Stimulated activated naive B cell treated with anti-CD40 and anti-IgM and Interleukin-4, amounts not matched to agents 10 μg/mL and 1 μg/mL and 100 μg/mL, for 72 hours (primary cell): ENCODE data around the gene PRMT6.
"Not testable (repeated sequence)": the region's sequence is repeated elsewhere in the genome, so short reads cannot be mapped to it uniquely, and the experiment has no call there.

Source experiments
- ATAC-seq, 2 donors: fragments of 150-1000 bp; cut with Tn5 transposase; replicated peaks; 2 replicates each; pipeline ENCODE4 v1.10.0; 2021; ENCODE audit warnings: moderate library complexity in 1 of 2
- DNase-seq: peaks from one replicate; pipeline ENCODE4 v3.0.0; 2021
- H3K27ac Mint-ChIP-seq: one replicate; pipeline ENCODE4 v1.8.0; 2022; ENCODE audit warnings: mild to moderate bottlenecking, mixed read lengths
- H3K27me3 Mint-ChIP-seq, 2 donors: one replicate each; pipeline ENCODE4 v1.8.0; 2022; ENCODE audit warnings: mixed read lengths in 2 of 2
- H3K36me3 Mint-ChIP-seq, 2 donors: one replicate each; pipeline ENCODE4 v1.8.0; 2022; ENCODE audit warnings: mixed read lengths in 2 of 2, mild to moderate bottlenecking in 1 of 2
- H3K4me1 Mint-ChIP-seq, 2 donors: one replicate each; pipeline ENCODE4 v1.8.0; 2022; ENCODE audit warnings: mixed read lengths in 2 of 2, mild to moderate bottlenecking in 1 of 2
- H3K4me3 Mint-ChIP-seq, 2 donors: one replicate each; pipeline ENCODE4 v1.8.0; 2022; ENCODE audit warnings: mild to moderate bottlenecking in 2 of 2, mixed read lengths in 2 of 2, moderate library complexity in 1 of 2
- H3K9me3 Mint-ChIP-seq, 2 donors: one replicate each; pipeline ENCODE4 v1.8.0; 2022; ENCODE audit warnings: mixed read lengths in 2 of 2, mild to moderate bottlenecking in 1 of 2

PRMT6 gene

GRCh38 chr1:107058245-107059032 lies 2.0 kb downstream of the PRMT6 start:
- ATAC-seq (no peak), DNase-seq (no peak)
- peaks cover 11 to 27% of the 10 kb centered on the region in 2 donors for H3K4me1 Mint-ChIP-seq
- H3K27ac Mint-ChIP-seq: no peak overlapping the region
- H3K4me3 Mint-ChIP-seq: peak overlapping the region; percentile 98 to 99
- H3K36me3 Mint-ChIP-seq: peaks cover 11 to 35% of the 10 kb centered on the region in 2 donors
- H3K9me3 Mint-ChIP-seq: no peaks in the 10 kb centered on the region
- H3K27me3 Mint-ChIP-seq: no peaks in the 10 kb centered on the region

DNA sequence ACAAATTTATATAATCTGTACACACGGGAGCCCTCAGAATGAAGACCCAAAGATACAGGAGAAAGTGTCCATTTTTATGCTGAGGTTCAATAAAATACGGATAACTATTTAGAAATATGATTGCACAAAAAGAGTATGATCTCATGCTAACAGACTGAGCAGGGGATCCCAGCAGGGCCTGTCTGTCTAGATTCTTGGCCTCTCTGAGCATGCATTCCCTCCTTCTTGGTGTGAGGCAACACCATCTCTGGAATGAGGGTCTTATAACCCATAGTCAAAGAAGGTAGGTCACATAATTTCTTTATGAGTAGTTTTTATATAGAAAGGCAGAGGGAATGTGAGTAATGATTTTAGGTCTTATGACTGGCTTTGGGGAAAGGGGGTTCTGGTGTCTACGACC lies 5.4 kb downstream of the PRMT6 start:
- Mint-ChIP-seq H3K4me3 (no peak overlapping the region), H3K27ac (no peak overlapping the region), H3K9me3 (no peaks in the 10 kb centered on the region), H3K27me3 (no peaks in the 10 kb centered on the region), H3K4me1 (peaks cover 11 to 19% of the 10 kb centered on the region in 2 donors), H3K36me3 (peaks cover 7 to 31% of the 10 kb centered on the region in 2 donors)
- DNase-seq (no peak), ATAC-seq (no peak)

DNA sequence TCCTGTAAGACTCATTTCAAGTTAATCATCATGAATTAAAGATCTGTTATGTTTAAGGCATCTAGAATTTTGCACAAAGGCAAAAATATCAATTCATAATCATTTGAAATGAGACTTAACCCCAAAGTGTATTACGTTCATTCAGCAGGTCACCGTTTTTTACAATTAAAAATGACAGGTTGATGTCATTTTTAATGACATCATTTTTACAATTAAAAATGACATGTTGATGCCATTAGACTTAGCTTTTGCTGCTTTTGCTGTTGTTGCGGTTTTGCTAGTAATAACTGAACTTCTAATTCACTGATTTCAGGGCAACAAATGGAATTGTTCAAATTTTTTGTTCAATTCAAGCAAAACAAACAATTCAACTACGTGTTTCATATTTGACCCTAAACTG lies 17.0 kb downstream of the PRMT6 start:
- no peak overlapping the region for H3K27ac Mint-ChIP-seq
- DNase-seq (no peak), ATAC-seq (no peak)
- no peak overlapping the region for H3K4me3 Mint-ChIP-seq
- no peaks in the 10 kb centered on the region for H3K36me3 Mint-ChIP-seq
- no peaks in the 10 kb centered on the region for H3K4me1 Mint-ChIP-seq
- peaks cover 0 to 1% of the 10 kb centered on the region in 2 donors for H3K9me3 Mint-ChIP-seq
- peaks cover 10 to 25% of the 10 kb centered on the region in 2 donors for H3K27me3 Mint-ChIP-seq

DNA sequence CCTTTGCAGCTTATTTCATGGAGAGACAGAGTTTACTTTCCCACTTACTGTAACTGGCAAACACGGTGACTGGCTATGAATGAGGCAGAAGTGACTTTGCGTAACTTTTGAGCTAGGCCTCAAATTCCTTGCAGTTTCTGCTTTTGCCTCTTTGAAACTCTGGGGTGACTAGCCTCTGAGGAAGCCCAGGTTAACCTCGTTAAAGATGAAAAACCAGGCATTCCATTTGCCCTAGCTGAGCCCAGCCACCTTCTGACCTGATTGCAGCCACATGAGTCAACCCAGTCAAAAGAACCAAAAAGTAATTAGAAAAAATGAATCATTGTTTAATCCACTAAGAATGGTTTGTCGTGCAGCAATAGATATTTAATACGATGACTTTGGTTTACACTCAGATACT lies 20.4 kb downstream of the PRMT6 start:
- H3K36me3 Mint-ChIP-seq: no peaks in the 10 kb centered on the region
- peaks cover 14 to 21% of the 10 kb centered on the region in 2 donors for H3K27me3 Mint-ChIP-seq
- H3K4me1 Mint-ChIP-seq: no peaks in the 10 kb centered on the region

GRCh38 chr1:107079249-107079648 lies 22.8 kb downstream of the PRMT6 start:
- peaks cover 11 to 15% of the 10 kb centered on the region in 2 donors for H3K27me3 Mint-ChIP-seq
- no peak overlapping the region for H3K4me3 Mint-ChIP-seq
- no peaks in the 10 kb centered on the region for H3K36me3 Mint-ChIP-seq
- H3K4me1 Mint-ChIP-seq: no peaks in the 10 kb centered on the region
- H3K9me3 Mint-ChIP-seq: peaks cover 4 to 5% of the 10 kb centered on the region in 2 donors
- DNase-seq: no peak
- ATAC-seq: no peak
- no peak overlapping the region for H3K27ac Mint-ChIP-seq

More for the DNA sequence above, 20.4 kb downstream of the PRMT6 start:
- ATAC-seq: no peak
- Mint-ChIP-seq H3K27ac (no peak overlapping the region), H3K9me3 (peaks cover 0 to 1% of the 10 kb centered on the region in 2 donors), H3K4me3 (no peak overlapping the region)
- no peak for DNase-seq

DNA sequence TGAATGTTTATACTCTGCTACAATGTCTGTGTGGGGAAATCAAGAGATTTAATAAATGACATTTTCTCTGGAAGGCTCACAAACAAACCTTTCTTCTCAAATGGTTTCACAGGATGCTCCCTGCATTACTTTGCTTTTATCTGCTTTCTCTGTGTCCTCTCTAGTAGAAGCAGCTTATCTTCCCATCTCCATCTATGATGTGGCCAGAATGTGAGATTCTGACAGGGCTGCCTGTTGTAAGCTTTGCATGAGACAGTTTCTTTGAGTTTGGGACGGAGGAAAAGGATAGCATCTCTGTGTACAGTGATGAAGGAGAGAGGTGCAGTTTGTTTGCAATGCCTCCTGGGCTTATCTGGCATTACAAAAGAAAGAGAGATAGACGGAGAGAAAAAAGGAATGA lies 24.6 kb downstream of the PRMT6 start:
- DNase-seq: no peak
- Mint-ChIP-seq H3K27me3 (peaks cover 11 to 13% of the 10 kb centered on the region in 2 donors), H3K4me3 (no peak overlapping the region), H3K9me3 (peaks cover 11 to 15% of the 10 kb centered on the region in 2 donors), H3K4me1 (no peaks in the 10 kb centered on the region), H3K36me3 (no peaks in the 10 kb centered on the region), H3K27ac (no peak overlapping the region)
- no peak for ATAC-seq

DNA sequence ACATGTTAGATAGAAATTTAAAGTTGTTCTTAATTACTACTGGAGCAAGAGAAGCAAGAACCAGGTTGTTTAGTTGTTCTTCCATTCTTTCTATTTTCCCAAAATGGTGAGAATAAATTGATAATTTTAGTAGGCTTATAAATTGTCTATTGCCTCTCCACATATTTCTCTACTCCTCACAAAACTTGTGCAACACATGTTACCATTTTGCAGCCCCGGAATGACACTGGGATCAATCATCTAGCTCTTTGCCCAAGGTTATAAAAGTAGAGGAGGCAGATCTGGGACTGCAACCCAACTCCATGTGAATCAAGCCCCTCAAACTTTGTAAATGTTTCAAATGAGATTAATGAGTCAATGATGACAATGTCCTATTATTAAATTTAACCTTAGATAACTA lies 34.9 kb downstream of the PRMT6 start:
- Mint-ChIP-seq H3K9me3 (peaks cover 0 to 6% of the 10 kb centered on the region in 2 donors), H3K36me3 (no peaks in the 10 kb centered on the region), H3K4me1 (no peaks in the 10 kb centered on the region), H3K27ac (no peak overlapping the region), H3K27me3 (peaks cover 5 to 12% of the 10 kb centered on the region in 2 donors), H3K4me3 (no peak overlapping the region)
- DNase-seq: no peak
- ATAC-seq: no peak

DNA sequence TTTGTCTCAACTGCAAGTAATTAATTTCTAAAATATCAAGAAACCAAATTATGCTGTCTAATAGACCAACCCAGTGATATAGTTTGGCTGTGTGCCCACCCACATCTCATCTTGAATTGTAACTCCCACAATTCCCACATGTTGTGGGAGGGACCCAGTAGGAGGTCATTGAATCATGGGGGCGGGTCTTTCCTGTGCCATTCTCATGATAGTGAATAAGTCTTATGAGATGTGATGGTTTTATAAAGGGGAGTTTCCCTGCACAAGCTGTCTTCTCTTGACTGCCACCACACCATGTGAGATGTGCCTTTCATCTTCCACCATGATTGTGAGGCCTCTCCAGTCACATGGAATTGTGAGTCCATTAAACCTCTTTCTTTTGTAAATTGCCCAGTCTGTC lies 36.9 kb downstream of the PRMT6 start:
- DNase-seq, ATAC-seq, H3K4me3 Mint-ChIP-seq: not testable (repeated sequence)

DNA sequence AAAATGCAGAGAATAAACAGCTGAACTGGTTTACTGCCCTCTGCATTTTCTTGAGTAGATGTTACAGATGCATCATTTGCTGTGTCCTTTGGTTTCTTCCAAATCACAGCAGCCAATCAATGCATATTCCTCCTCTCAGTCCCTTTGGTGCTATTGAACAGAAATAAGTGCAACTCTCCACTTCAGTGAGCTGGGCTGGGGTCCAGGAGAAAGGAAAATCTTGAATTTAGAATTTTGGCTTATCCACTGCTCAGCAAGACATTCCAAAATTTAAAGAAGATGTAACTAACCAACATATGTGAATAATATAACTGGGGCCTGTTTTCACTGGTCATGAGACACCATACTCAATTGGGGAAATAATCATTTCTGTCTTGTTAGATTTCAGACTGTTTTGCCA lies 39.2 kb downstream of the PRMT6 start:
- no peaks in the 10 kb centered on the region for H3K4me1 Mint-ChIP-seq
- peaks cover 0 to 2% of the 10 kb centered on the region in 2 donors for H3K9me3 Mint-ChIP-seq
- DNase-seq (no peak), ATAC-seq (no peak)
- H3K36me3 Mint-ChIP-seq: no peaks in the 10 kb centered on the region
- H3K27ac Mint-ChIP-seq: no peak overlapping the region
- H3K4me3 Mint-ChIP-seq: no peak overlapping the region
- peaks cover 6 to 18% of the 10 kb centered on the region in 2 donors for H3K27me3 Mint-ChIP-seq

More for the DNA sequence above, 36.9 kb downstream of the PRMT6 start:
- H3K27ac Mint-ChIP-seq, H3K36me3 Mint-ChIP-seq, H3K9me3 Mint-ChIP-seq, H3K4me1 Mint-ChIP-seq: not testable (repeated sequence)
- peaks cover 6 to 18% of the 10 kb centered on the region in 2 donors for H3K27me3 Mint-ChIP-seq

DNA sequence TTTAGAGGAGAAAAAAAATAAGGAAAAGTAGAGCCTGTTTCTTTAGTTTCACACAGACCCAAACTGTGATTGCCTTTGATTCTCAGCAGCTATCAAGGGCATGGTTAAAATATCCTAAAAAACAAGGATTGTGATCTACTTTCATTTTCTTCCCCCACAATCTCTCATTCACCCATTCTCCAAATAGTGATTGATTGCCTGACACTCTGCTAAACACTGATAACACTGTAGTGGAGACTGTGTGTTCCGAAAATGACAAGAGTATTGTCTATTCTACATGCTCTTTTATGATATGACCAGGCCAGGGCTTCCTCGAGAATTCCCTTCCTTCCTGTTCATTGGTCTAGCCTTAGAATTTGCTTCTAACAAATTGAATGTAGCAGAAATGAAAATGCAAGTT lies 40.2 kb downstream of the PRMT6 start:
- no peak for ATAC-seq
- H3K27me3 Mint-ChIP-seq: peaks cover under 1 to 19% of the 10 kb centered on the region in 2 donors
- H3K36me3 Mint-ChIP-seq: no peaks in the 10 kb centered on the region
- peaks cover 0 to 2% of the 10 kb centered on the region in 2 donors for H3K9me3 Mint-ChIP-seq
- no peak overlapping the region for H3K4me3 Mint-ChIP-seq
- no peak overlapping the region for H3K27ac Mint-ChIP-seq
- DNase-seq: no peak
- peaks cover 4 to 6% of the 10 kb centered on the region in 2 donors for H3K4me1 Mint-ChIP-seq

GRCh38 chr1:107098961-107099360 lies 42.5 kb downstream of the PRMT6 start:
- ATAC-seq: no peak
- Mint-ChIP-seq H3K27ac (no peak overlapping the region), H3K4me1 (peaks cover 4 to 6% of the 10 kb centered on the region in 2 donors), H3K4me3 (no peak overlapping the region), H3K36me3 (no peaks in the 10 kb centered on the region), H3K27me3 (peaks cover 0 to 19% of the 10 kb centered on the region in 2 donors), H3K9me3 (peaks cover 0 to 2% of the 10 kb centered on the region in 2 donors)
- DNase-seq: no peak

DNA sequence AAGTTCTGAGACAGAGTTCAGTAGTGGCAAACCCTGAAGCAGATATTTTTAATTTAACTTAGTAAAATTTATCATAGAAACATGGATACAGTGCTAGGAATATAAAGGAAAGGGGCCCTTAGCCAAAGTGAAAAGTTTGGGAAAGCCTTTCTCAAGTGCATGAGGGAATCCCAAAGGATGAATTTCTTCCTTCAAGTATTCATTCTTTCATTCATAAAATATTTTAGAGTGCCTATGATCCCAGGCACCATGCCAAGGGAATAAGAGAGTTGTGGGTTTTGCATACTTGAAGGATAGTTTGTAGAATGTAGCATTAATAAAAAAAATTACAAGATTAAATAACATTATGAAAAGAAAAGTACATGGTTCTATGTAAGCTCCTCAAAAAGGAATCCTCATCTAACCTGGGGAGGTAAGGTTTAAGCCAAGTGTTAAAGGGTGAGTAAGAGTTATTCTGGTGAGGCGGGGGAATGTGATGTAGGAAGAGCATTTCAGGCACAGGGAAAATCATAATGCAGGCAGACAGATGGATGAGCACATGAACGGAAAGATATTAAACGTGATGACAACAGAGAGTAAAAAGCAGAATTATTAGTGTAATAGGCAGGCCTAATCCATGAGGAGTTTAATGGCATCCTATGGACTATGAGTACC lies 44.0 kb downstream of the PRMT6 start:
- DNase-seq (no peak), ATAC-seq (no peak)
- Mint-ChIP-seq H3K9me3 (peaks cover 0 to 2% of the 10 kb centered on the region in 2 donors), H3K27ac (no peak overlapping the region), H3K4me1 (peaks cover 4 to 6% of the 10 kb centered on the region in 2 donors), H3K27me3 (peaks cover 0 to 19% of the 10 kb centered on the region in 2 donors), H3K4me3 (no peak overlapping the region), H3K36me3 (no peaks in the 10 kb centered on the region)

DNA sequence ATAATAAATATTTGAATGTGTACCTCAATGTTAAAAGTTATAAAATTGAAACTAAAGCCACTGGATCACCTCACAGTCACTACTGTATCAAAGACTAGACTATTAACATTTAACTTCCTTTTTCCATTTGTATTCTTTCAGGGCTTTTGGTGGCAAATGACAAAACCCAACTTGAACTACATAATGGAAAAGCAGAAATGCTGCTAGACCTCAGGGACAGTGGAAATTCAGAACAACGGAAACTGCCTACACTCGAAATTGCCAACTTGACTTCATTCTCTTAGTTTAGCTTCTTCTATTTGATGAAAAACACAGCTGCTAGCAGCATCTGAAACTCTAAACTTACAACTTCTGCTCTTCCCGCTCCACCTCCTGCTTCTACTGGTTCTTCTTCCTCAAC lies 49.4 kb downstream of the PRMT6 start:
- Mint-ChIP-seq H3K27me3 (peaks cover 0 to 9% of the 10 kb centered on the region in 2 donors), H3K4me1 (peaks cover 6 to 11% of the 10 kb centered on the region in 2 donors), H3K4me3 (no peak overlapping the region), H3K9me3 (no peaks in the 10 kb centered on the region), H3K36me3 (no peaks in the 10 kb centered on the region), H3K27ac (no peak overlapping the region)
- ATAC-seq (peak; percentile 52 to 55), DNase-seq (no peak)
